NT2/D1 (cell line): ENCODE results near the gene ECHS1.

Source experiments
- SUZ12 ChIP-seq: IDR thresholded peaks from 2 replicates; pipeline ENCODE4 v1.6.1; 2011; ENCODE audit not compliant: insufficient read length, insufficient read depth; ENCODE audit errors: extremely low read depth
- ZNF274 ChIP-seq: IDR thresholded peaks from 2 replicates; pipeline ENCODE4 v1.6.1; 2011; ENCODE audit warnings: mild to moderate bottlenecking, low read depth, low read length

GRCh38 chr10:133377025-133377817 lies 4.1 kb upstream of the ECHS1 start:
- TF ChIP-seq ZNF274, result no peak
- no peak for TF ChIP-seq SUZ12
